ENCODE data around the gene PARG.
"Not testable (repeated sequence)": the region's sequence is repeated elsewhere in the genome, so short reads cannot be mapped to it uniquely, and the experiment has no call there.

The PARG gene

GRCh38 chr10:49819234-49819958 is 122.4 kb downstream of the PARG start:
- no peak for DNase-seq

GRCh38 chr10:49817845-49818244 is 124.0 kb downstream of the PARG start:
- DNase-seq = no peak

DNA sequence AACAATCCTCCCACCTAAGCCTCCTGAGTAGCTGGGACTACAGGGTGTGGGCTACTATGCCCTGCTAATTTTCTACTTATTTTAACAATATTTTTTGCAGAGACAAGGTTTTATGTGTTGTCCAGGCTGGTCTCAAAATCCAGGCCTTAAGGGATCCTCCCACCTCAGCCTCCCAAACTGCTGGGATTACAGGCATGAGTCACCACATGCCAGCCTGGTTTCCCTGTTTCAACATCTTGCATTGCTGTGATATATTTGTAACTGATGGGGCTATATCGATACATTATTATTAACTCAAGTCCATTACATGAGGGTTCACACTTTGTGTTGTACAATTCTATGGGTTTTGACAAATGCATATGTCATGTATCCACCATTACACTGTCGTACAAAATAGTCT is 137.8 kb downstream of the PARG start:
- no peak for DNase-seq

- DNase-seq = no peak
These were observed 143.6 kb downstream of the PARG start for GRCh38 chr10:49798275-49798674.

DNA sequence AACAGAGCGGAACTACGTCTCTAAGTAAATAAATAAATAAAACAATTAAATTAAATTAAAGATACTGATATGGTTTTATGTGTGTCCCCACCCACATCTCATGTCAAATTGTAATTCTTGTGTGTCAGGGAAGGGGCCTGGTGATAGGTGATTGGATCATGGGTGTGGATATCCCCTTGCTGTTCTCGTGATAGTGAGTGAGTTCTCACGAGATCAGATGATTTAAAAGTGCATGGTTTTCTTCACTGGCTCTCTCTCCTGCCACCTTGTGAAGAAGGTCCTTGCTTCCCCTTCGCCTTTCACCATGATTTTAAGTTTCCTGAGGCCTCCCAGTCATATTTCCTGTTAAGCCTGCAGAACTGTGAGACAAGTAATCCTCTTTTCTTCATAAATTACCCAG is 150.7 kb downstream of the PARG start:
- DNase-seq = no peak

DNA sequence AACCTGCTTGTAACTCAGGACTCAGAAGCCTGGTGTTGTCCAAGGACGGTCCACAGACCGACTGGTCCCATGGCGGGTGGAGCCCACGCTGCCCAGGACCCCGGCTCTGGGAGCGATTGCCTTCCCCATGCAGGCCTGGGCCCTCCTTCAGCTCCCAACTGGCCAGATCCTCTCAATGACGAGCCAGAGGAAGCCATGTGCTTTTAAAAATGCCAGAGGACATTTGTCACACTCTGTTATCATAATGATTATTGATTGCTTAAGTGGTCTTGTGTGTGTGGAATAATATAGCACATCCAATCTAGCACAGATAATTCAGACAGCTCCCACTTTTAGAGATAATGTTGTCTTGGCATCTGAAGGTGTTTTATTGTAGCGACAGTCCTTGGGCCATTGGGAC is 157.1 kb downstream of the PARG start:
- DNase-seq = no peak

- DNase-seq = no peak
These were observed 158.2 kb downstream of the PARG start for GRCh38 chr10:49783645-49784044.

DNA sequence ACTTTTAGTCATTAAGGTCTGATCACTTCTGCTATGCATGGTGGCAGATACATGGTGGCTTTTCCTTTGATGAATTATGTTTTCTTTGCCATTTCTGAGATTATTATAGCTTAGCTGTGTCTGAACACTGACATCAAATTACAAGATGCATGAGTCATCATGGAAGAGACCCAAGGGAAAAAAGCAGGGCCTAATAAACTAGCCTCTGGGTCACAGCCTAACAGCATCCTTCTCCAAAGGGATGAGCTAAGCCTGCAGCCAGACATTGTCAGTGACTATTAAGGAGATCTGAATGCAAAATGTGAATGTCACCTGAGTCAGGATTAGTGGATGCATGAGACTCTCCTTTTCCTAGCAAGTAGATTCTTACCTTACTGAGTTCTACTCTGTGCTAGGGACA is 160.6 kb downstream of the PARG start:
- DNase-seq = no peak

DNA sequence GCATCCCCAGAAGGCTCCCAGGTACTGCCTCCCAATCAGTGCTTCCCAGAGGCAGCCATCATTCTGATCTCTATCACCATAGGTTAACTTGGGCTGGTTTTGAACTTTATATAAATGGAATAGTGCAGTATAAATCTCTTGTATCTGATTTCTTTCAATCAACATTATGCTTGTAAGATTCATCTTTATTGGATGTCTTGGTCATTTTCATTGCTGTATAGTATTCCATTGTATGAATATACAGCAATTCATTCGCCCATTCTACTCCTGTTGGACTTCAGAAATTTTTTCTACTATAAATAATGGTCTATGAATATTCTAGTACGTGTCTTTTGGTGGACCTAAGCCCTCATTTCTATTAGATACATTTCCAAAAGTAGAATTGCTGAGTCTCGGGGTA is 163.6 kb downstream of the PARG start:
- no peak for DNase-seq

- DNase-seq = no peak
These were observed 165.0 kb downstream of the PARG start for GRCh38 chr10:49776851-49777250.

DNA sequence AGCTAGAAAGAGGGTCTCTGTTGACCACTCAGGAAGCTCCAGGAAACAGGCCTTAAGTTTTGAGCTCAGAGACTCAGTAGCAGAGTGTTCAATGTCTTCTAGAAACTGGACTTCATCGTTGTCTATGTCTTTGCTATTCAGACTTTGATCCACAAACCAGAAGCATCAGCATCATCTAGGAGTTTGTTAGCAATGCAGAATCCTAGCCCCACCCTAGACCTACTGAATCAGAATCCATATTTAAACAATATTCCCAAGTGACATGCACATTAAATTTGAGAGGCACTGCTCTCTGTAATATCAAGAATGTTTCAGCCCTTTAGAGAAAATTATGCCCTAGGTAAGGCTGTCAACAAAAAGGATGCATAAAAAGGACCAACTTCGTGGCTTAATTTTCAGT is 166.8 kb downstream of the PARG start:
- DNase-seq = no peak

DNA sequence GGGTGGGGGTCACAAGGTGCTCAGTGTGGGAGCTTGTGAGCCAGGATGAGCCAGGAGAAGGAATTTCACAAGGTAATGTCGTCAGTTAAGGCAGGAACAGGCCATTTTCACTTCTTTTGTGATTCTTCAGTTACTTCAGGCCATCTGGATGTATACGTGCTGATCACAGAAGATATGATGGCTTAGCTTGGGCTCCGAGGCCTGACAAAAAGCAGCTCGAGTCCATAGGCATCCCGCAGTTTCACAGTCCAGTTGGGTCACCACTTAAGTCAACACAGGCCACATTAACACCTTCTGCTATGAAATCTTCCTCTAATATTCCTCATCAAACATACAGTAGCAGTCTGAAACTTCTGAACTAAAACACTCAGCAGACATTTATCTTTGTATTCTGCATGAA is 168.9 kb downstream of the PARG start:
- not testable (repeated sequence) for DNase-seq

DNA sequence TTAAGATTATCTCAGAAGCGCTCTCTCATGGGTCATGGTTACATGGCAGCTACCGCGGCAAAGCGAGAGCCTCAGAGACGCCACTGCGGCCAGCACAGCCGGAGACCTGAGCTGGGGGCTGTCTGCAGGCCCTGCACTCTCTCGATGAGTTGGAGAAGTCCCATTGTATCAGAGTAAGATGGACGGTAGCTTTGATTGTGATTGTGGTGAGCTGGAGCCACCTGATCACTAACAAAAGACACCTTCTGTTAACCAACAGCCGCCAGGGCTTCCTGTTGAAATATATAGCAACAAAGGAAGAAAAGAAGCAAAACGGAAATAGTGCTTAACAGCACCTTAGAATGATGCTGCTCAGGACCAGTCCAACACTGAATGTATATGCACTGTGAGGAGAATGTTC is 170.8 kb downstream of the PARG start:
- not testable (repeated sequence) for DNase-seq

- no peak for DNase-seq
These were observed 172.1 kb downstream of the PARG start for GRCh38 chr10:49769692-49770091.

GRCh38 chr10:49768731-49769130 is 173.1 kb downstream of the PARG start:
- DNase-seq = no peak

- no peak for DNase-seq
These were observed 173.5 kb downstream of the PARG start for GRCh38 chr10:49768329-49768728.

Data from NCI-H2107 (cell line).